ENCODE results near the gene DOCK1. TPM values are rescaled to one million over a fixed set of nuclear protein-coding genes. Genes with fewer than 3 reads are reported as not detected.

DOCK1 gene
- total RNA-seq, 4 donors from 2014 or later, result 50.8 to 59.0 (median 53.6) TPM

GRCh38 chr10:127413326-127413725, 508.1 kb downstream of the DOCK1 start:
- no peak for ATAC-seq
- Histone ChIP-seq H3K27ac (no peak overlapping the region), H3K4me1 (no peaks in the 10 kb centered on the region), H3K9me3 (no peaks in the 10 kb centered on the region), H3K36me3 (peaks cover 0 to 81% of the 10 kb centered on the region in 2 donors), H3K27me3 (no peaks in the 10 kb centered on the region), H3K4me3 (no peak overlapping the region)
- WGBS, 2 donors (ENCODE audit: low coverage in 1 of 2), result no CpG with 5 or more reads among the region's 11 CpGs
- no peak for TF ChIP-seq POLR2A (IDR thresholded peaks at IDR 0.05)
- no peak for TF ChIP-seq EP300 (IDR thresholded peaks at IDR 0.05)
- no peak for TF ChIP-seq CTCF (IDR thresholded peaks at IDR 0.05)
- no peak for TF ChIP-seq POLR2AphosphoS5 (IDR thresholded peaks at IDR 0.05)

- Histone ChIP-seq H3K27ac (no peak overlapping the region), H3K4me1 (no peaks in the 10 kb centered on the region), H3K9me3 (no peaks in the 10 kb centered on the region), H3K36me3 (peaks cover 0 to 84% of the 10 kb centered on the region in 2 donors), H3K27me3 (no peaks in the 10 kb centered on the region), H3K4me3 (no peak overlapping the region)
- 73 to 80% methylated on average over 1 to 5 of the region's 9 CpGs for whole genome bisulfite sequencing, 2 donors (ENCODE audit: low coverage in 1 of 2)
- TF ChIP-seq POLR2A (IDR thresholded peaks at IDR 0.05), result no peak
- TF ChIP-seq CTCF (IDR thresholded peaks at IDR 0.05), result no peak
- no peak for TF ChIP-seq POLR2AphosphoS5 (IDR thresholded peaks at IDR 0.05)
- TF ChIP-seq EP300 (IDR thresholded peaks at IDR 0.05), result no peak
- no peak for ATAC-seq
Measured at GRCh38 chr10:127414024-127414423, 508.8 kb downstream of the DOCK1 start.

- no peak overlapping the region for H3K4me3 ChIP-seq
- H3K9me3 ChIP-seq, result no peaks in the 10 kb centered on the region
- no peak for ATAC-seq
- 85 to 87% methylated on average over 7 to 9 of the region's 9 CpGs for WGBS, 2 donors (ENCODE audit: low coverage in 1 of 2)
- H3K27me3 ChIP-seq, result no peaks in the 10 kb centered on the region
- no peaks in the 10 kb centered on the region for H3K4me1 ChIP-seq
- H3K36me3 ChIP-seq, result peaks cover 0 to 87% of the 10 kb centered on the region in 2 donors
- TF ChIP-seq POLR2A (IDR thresholded peaks at IDR 0.05), result no peak
- no peak for TF ChIP-seq POLR2AphosphoS5 (IDR thresholded peaks at IDR 0.05)
- TF ChIP-seq EP300 (IDR thresholded peaks at IDR 0.05), result no peak
- no peak for TF ChIP-seq CTCF (IDR thresholded peaks at IDR 0.05)
- H3K27ac ChIP-seq, result no peak overlapping the region
Measured at GRCh38 chr10:127415116-127415515, 509.9 kb downstream of the DOCK1 start.

GRCh38 chr10:127415901-127416581, 510.8 kb downstream of the DOCK1 start:
- no peaks in the 10 kb centered on the region for H3K9me3 ChIP-seq

More at GRCh38 chr10:127415901-127416581, 510.8 kb downstream of the DOCK1 start:
- H3K4me1 ChIP-seq, result no peaks in the 10 kb centered on the region
- no peak overlapping the region for H3K27ac ChIP-seq
- H3K4me3 ChIP-seq, result no peak overlapping the region
- H3K36me3 ChIP-seq, result peaks cover 0 to 87% of the 10 kb centered on the region in 2 donors
- whole genome bisulfite sequencing, 2 donors (ENCODE audit: low coverage in 1 of 2), result 86 to 100% methylated on average over 2 to 3 of the region's 12 CpGs
- no peaks in the 10 kb centered on the region for H3K27me3 ChIP-seq
- TF ChIP-seq POLR2AphosphoS5 (IDR thresholded peaks at IDR 0.05), result no peak
- TF ChIP-seq EP300 (IDR thresholded peaks at IDR 0.05), result no peak
- no peak for TF ChIP-seq CTCF (IDR thresholded peaks at IDR 0.05)
- no peak for TF ChIP-seq POLR2A (IDR thresholded peaks at IDR 0.05)
- ATAC-seq, result no peak
